Kidney tubule cell (primary cell): ENCODE data around the gene MRPL4.
A peak's percentile ranks its signal among the peaks of the same experiment; 100 is the strongest.

Experiments
- DNase-seq: peaks from one replicate; pipeline ENCODE4 v3.0.0-alpha.2; 2018; ENCODE audit warnings: low spot score

Gene MRPL4

GRCh38 chr19:10251792-10252694 lies at the start of gene MRPL4:
MRPL4 (plus strand) TSS chr19:10252214; CDS start chr19:10252254, 40 bp downstream.
- DNase-seq, result peak; percentile 98

DNA sequence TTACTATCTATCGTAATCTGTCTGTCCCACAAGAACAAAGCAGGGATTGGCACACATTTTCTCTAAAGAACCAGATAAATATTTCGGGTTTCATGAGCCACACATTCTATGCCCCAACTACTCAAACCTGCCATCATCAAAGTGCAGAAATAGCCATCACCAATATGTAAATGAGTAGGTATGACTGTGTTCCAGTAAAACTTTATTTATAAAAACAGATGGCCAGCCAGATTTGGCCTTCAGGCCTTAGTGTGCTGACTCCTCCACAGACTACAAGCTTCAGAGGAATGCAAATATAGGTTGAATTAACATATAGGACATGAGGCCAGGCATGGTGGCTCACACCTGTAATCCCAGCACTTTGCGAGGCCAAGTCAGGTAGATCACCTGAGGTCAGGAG lies 48.3 kb upstream of the MRPL4 start:
- no peak for DNase-seq

- no peak for DNase-seq
These were observed 46.4 kb upstream of the MRPL4 start for GRCh38 chr19:10205636-10206035.

- DNase-seq, result peak; percentile 45
These were observed 45.7 kb upstream of the MRPL4 start for GRCh38 chr19:10206226-10206885.

DNA sequence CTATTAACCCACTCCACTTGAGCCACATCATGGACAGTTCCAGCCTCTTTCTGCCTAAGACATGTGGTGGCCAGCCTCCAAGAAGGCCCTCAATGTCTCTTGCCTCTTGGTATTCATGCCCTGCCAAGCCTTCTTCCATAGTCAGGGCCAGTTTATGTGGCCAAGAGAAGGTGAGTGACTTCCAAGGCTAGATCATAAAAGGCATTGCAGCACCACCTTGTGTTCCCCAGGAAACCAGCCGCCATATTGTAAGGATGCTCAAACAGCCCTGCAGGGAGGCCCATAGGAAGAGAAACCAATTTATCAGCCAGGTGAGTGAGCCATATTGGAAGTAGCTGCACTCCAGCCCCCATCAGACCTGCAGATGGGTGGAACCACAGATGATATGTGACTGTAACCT lies 45.0 kb upstream of the MRPL4 start:
- no peak for DNase-seq

DNA sequence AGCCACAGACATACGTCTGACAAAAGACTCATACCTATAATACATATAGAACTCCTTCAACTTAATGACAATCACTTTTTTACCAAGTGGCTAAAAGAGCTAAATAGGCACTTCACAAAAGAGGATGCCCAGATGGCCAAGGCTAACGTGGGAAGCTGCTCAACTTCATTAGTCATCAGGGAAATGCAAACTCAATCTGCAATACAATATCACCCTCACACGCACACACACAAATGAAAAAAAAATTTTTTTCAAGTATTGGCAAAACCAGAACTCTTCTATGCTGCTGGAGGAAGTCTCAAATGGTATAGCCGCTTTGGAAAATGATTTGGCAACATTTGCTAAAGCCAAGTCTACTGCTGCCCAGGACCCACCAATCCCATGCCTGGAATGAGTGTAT lies 42.7 kb upstream of the MRPL4 start:
- DNase-seq, result no peak

DNA sequence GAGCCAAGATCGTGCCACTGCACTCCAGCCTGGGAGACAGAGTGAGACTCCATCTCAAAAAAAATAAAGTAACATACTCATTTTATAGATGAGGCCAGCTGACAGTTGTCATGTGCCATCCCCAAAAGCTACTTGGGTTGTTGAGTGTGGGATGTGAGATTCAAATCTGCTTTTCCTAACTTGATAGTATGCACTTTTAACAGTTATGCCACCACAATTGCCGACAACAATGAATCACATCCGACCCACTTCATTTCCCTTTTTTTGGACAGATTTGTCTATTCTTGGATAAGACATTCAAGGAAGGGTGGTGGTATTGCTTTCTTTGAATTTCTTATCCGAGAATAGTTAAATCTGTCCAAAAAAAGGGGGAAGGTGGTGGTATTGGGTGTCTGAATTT lies 41.0 kb upstream of the MRPL4 start:
- DNase-seq, result no peak

- no peak for DNase-seq
These were observed 40.3 kb upstream of the MRPL4 start for GRCh38 chr19:10211691-10212090.

- DNase-seq, result peak; percentile 42
These were observed 37.2 kb upstream of the MRPL4 start for GRCh38 chr19:10214784-10215183.

- no peak for DNase-seq
These were observed 34.9 kb upstream of the MRPL4 start for GRCh38 chr19:10217085-10217484.

- peak; percentile 62 for DNase-seq
These were observed 32.3 kb upstream of the MRPL4 start for GRCh38 chr19:10219678-10220077.

DNA sequence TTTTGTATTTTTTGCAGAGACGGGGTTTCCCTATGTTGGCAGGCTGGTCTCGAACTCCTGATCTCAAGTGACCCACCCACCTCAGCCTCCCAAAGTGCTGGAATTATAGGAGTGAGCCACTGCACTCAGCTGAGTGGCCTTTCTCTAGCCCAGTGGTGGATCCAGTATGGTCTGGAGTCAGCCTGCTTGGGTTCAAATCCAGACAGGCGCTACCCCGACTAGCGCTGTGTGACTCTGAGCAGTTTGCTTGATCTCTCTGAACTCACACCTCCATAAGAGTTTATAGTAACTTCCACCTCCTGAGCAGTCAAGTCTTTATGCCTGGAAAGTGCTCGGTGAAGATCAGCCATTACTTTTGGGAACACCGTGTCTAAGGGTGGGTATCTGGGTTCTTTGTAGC lies 31.3 kb upstream of the MRPL4 start:
- DNase-seq, result no peak

DNA sequence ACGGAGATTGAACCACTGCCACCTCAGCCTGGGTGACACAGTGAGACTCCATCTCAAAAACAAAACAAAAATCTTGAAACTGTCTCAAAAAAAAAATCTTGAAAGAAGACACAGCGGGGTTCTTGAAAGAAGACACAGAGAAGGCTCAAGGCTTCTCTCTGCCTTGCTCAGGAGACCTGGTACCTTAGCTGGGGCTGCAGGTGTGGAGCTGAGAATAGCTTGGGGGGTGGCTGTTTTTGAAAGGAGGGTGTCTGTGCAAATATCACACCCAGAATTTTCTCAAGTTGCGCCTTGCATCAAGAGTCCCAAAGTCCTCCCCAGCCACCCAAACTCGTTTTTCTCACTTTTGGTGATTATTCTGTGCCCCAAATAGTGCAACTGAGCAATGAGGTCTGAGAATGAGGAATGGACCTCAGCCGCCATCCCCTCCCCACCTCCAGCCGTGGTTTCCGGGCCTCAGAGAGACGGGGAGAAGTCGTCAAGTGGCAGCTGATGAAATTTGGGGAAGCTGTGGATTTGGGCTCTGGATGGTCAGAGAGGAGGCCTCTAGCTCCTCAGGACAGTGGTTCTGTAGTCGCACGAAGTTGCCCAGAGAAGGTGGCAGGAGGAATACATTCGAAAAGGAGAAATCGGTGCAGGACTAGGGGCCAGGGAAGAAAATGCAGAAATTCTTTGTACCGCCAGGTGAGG lies 29.7 kb upstream of the MRPL4 start:
- DNase-seq, result no peak

DNA sequence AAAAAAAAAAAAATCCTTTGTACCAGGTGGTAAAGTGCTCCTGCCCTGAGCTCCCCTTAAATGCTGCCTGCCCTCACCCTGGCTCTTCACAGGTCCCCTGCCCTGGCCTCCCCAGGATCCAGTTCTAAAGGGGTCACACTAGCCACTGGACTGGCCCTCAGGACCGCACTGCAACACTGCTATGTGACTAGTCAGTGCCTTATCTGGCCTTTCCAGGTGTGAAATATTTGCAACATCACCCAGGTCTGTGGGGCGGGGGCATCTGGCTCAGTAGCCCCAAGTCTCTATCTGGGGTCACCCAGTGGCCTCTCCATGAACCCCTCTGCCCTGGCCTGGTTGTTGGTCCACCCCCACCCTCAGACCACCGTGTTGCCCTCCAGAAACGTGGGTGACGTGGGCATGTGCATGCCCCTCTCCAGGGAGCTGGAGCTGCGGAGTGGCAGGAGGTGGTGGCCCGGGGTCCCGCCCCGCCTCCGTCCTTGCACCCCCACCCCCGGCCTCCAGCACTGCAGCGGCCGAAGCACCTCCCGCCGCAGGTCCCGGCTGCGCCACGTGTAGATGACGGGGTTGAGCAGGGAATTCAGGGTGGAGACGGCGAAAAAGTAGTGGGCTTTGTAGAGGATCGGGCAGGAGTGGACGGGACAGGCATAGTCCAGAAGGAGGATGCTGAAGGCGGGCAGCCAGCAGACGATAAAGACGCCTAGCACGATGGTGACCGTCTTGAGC lies 28.4 kb upstream of the MRPL4 start:
- DNase-seq, result no peak

GRCh38 chr19:10224337-10224736 lies 27.7 kb upstream of the MRPL4 start:
- DNase-seq, result no peak

- no peak for DNase-seq
These were observed 26.0 kb upstream of the MRPL4 start for GRCh38 chr19:10226021-10226375.

- DNase-seq, result no peak
These were observed 25.5 kb upstream of the MRPL4 start for GRCh38 chr19:10226376-10227025.

DNA sequence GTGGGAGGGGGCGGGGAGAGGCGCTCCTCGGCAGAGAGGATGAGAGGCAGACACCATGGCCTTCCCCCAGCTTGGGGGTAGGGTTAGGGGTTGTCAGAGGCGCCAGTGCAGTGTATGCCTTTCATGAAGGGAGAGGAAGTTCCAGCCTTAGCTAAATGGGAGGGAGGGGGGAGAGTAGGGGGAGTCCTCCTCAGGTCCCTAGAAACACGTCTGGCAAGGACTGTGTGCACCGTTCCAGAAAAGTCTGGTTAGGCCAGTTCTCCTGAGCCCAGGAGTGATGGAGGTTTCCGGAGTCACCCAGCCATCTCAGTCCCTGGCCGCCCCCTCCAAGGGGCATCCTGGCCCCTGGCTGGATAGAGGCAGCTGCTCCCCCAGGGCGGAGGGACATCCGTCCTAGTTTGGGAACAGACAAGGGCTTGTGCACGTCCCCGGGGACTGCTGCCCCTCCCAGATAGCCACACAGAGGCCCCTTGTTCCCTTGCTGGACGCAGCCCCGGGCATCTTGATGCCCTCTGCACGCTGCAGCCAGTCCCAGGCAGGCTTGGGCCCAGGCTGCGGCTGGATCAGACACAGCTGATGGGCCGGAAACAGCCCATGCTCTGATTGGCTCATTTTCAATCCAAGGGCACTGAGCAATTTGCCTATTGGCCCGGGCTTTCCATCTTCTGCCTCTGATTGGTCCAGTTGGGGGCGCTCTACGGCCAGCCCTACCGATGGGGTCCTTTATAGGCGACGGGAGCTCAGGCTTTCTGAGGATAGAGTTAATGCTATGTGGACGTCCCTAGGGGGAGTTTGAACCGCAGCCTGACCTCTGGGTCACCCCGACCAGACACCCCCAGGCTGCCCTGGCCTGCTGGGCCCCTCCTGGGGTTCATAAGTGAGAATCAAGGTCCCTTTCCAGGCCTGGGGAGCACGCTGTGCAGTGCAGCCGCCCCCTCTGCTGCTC lies 24.7 kb upstream of the MRPL4 start:
- no peak for DNase-seq

DNA sequence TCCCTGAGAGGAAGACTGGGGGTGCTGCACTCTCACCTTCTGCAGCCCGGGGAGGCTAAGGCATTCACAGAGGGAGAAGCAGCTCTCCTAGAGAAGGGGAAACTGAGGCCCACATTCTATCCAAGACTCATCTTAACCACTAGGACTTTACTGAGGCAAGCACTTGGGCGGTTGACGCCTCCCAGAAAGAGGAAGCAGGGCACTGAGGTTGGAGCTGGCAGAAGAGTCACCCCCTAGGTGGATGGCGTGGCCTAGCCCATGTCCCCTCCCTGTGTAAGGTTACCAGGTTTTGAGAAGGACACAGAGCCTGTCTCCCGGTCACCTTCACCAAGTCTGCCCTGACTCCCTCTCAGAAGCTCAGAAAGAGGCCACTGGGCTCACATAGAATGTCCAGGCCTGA lies 23.6 kb upstream of the MRPL4 start:
- no peak for DNase-seq

GRCh38 chr19:10228920-10229319 lies 23.1 kb upstream of the MRPL4 start:
- no peak for DNase-seq
